ENCODE results near the gene PPM1F.
A peak's percentile ranks its signal among the peaks of the same experiment; 100 is the strongest.
"Not testable (repeated sequence)": the region's sequence is repeated elsewhere in the genome, so short reads cannot be mapped to it uniquely, and the experiment has no call there.

The PPM1F gene

DNA sequence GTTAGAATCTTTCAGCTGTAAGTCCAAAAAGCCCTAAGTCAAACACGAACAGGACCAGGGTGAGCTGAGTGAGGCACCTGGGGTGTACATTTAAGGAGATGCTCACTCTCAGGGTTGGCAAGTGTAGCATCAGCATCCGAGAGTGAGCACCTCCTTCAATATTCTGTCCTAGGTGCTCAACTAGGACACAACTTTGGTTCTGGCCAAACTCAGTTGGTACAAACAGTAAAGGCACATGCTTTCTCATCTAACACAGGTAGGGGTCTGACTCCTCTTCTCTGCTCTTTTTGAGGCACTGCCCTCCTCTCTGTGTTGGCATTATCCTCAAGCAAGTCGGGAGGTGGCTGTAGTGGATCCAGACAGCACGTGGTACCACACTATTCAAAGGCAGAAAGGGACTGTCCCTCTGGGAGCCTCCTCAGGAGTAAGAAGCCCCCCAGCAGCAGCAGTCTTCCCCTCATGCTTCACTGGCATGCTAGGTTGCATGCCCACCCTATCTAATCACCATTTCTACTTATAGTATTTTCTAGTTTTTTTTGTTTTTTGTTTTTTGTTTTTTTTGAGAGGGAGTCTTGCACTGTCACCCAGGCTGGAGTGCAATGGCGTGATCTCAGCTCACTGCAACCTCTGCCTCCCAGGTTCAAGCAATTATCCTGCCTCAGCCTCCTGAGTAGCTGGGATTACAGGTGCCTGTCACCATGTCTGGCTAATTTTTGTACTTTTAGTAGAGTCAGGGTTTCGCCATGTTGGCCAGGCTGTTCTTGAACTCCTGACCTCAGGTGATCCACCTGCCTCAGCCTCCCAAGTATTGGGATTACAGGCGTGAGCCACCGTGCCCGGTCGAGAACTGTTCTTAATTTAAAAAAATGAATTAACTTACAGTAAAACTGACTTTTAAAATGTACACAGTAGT, 70.6 kb downstream of the PPM1F start:
- no peak for DNase-seq

- peak; percentile 45 to 54 for DNase-seq
Observed at GRCh38 chr22:21876486-21877176, 76.0 kb downstream of the PPM1F start.

- DNase-seq: not testable (repeated sequence)
Observed at GRCh38 chr22:21874953-21875352, 77.7 kb downstream of the PPM1F start.

DNA sequence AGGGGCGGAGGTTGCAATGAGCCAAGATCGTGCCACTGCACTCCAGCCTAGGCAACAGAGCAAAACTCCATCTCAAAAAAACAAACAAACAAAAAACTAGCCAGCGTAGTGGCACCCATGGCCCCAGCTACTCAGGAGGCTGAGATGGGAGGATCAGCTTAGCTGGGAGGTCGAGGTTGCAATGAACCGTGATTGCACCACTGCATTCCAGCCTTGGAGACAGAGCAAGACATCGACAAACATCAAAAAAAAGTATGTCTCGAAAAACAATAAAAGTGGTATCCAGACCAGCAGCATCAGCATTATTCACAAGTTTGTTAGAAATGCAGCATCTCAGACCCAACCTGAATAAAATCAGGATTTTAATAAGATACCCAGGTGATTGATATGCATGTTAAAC, 79.0 kb downstream of the PPM1F start:
- DNase-seq: no peak

DNA sequence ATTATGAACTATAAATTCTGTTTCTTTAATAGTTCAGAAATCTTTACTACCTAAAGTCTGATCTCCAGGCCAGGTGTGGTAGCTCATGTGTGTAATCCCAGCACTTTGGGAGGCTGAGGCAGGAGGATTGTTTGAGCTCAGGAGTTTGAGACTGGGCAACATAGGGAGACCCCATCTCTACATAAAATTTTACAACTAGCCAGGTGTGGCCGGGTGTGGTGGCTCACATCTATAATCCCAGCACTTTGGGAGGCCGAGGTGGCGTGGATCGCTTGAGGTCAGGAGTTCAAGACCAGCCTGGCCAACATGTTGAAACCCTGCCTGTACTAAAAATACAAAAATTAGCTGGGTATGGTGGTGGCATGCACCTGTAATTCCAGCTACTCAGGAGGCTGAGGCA, 79.9 kb downstream of the PPM1F start:
- not testable (repeated sequence) for DNase-seq
